Measurements from ENCODE around the gene GPR68.

DNA sequence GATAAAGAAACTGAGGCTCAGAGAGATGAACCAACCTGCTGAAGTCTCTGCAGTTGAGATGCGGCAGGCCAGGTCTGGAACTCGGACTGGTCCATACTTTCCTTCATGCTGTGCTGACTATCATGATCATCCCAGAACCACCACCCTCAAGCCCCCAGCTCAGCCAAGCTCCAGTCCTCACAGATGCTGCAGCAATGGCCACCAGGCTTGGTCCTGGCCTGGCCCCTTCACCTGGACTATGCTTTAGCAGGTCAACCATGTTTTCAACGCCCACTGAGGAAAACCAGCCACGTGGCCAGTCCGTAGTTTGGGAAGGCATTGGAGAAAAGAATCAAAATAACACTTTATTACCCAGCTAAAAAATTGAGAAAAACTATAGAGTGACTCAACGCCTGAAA, 1.4 kb downstream of the GPR68 start:
- TF ChIP-seq, protein P1, sequence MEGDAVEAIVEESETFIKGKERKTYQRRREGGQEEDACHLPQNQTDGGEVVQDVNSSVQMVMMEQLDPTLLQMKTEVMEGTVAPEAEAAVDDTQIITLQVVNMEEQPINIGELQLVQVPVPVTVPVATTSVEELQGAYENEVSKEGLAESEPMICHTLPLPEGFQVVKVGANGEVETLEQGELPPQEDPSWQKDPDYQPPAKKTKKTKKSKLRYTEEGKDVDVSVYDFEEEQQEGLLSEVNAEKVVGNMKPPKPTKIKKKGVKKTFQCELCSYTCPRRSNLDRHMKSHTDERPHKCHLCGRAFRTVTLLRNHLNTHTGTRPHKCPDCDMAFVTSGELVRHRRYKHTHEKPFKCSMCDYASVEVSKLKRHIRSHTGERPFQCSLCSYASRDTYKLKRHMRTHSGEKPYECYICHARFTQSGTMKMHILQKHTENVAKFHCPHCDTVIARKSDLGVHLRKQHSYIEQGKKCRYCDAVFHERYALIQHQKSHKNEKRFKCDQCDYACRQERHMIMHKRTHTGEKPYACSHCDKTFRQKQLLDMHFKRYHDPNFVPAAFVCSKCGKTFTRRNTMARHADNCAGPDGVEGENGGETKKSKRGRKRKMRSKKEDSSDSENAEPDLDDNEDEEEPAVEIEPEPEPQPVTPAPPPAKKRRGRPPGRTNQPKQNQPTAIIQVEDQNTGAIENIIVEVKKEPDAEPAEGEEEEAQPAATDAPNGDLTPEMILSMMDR (IDR thresholded peaks at IDR 0.05), result no peak
- TF ChIP-seq POLR2A (IDR thresholded peaks at IDR 0.05) (no peak), EP300 (IDR thresholded peaks at IDR 0.05) (no peak)
